Left renal cortex interstitium (tissue), 4 donors: ENCODE data around the gene PSMD1. TPM values are rescaled to one million over a fixed set of nuclear protein-coding genes. Genes with fewer than 3 reads are reported as not detected.
"Not testable (repeated sequence)": the region's sequence is repeated elsewhere in the genome, so short reads cannot be mapped to it uniquely, and the experiment has no call there.

Source experiments
- DNase-seq, 4 donors: peaks; one replicate each; pipeline ENCODE4 v3.0.0-alpha.2; 2013; ENCODE audit warnings: low read depth in 4 of 4, low spot score in 2 of 4, missing footprints in 1 of 4
- polyA plus RNA-seq, 4 donors: library from polyadenylated mRNA; unstranded; fragments of 120-200 nt; gene quantifications; one replicate each; pipeline ENCODE4 v1.2.1, GENCODE V29; 2013; ENCODE audit not compliant: insufficient read length in 4 of 4

The PSMD1 gene
- 100 to 1,000 TPM in 2 of 4 donors, 10 to 100 TPM in 2; 83.3 to 110 (median 100) TPM for polyA plus RNA-seq

DNA sequence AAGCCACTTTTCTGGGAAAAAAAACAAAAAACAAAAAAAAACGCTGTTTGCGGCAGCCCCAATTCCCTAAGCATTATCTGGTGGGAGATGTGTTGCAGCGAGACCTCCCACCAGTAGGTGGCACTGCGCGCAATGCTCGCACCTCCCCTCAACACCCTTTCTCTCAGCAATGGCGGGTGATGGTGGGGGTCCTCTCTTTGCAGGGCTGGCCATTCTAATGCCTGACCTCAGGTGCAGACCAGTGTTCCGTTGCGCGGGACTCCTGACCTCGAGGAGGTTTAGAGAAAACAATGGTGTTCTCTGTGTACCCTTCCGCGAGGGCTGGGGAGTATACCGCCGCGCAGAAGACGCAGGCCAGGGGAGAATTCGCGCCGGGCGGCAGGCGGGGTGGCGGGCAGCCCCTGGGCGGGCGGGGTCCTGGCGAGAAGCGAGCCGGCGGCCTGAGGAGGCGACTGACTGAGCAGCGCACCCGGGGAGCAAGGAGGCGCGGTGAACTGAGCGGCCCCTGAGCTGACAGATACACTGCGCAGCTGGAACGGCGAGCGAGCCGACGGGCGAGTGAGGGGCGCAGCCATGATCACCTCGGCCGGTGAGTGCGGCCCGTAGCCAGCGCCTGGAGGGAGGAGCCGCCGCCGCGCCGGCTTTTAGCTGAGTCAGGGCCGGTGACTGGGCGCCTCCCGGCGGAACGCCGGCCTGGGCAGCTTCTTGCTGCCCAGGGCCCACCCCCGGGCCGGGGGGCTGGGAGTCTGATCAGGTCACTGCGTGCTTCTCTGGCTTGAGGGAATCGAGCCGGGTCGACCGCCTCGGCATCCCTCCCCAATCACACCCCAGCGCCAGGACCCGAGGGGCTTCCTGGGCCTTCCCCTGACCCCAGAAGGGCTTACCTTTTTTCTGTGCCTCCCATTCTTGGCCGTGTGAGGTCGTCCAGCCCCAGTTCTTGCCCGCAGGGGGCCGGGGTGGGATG, at the start of gene PSMD1:
Gene PSMD1 (plus strand): TSS at position 415 of the 964 bp plus-strand sequence. CDS start 159 bp downstream, at position 574.
- peak; percentile 81 to 94 (median 88) for DNase-seq

DNA sequence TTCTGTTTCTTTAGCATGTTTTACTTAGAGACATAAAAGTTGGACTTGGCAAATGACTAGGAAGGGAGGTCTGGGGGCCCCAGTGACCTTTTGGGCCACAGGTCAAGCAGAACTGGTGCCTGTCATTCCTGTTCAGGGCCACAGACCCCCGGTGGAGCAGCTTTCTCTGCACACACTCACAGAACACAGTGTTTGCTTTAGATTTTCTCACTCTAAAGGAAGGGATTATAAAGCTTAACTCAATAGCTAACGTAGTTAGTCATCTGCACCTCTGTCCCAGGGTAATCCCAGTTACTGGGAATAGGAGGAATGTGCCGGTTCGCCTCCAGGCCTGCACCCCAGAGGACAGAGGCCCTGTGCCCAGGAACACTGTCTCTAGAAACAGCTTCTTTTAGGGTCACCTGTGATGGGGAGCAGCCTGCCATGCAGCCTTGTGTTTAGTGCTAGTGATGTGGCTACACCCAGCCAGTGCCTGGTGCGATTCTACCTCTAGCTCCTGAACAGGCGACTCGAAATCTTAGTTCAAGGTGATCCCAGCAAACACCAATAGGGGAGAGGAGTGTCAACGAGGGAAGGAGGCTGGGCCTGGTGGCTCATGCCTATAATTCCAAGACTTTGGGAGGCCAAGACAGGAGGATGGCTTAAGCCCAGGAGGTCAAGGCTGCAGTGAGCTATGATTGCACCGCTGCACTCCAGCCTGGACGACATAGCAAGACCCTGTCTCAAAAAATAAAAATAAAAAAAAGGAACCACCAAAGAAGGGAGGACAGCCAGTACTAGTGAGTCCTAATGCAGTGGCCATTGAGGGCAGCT, 49.2 kb upstream of the PSMD1 start:
- no peak for DNase-seq

DNA sequence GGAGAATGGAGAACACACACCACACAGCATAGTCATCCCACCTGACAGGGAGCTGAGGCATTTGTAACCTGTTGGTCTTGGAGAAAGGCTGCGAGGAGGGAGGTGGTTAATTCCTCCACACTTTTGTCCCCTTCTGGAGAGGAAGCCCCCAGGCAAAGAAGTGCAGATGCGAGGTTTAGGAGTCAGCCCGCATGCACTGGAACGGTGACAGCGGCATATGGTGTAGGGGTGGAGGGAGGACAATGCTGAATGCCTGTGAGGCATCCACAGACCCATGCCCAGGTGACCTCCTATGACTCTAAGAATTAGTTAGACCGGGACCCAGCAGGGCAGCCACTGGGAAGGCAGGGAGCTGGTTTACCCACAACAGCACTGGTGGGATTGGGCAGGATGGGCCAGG, 48.5 kb upstream of the PSMD1 start:
- DNase-seq, result no peak

DNA sequence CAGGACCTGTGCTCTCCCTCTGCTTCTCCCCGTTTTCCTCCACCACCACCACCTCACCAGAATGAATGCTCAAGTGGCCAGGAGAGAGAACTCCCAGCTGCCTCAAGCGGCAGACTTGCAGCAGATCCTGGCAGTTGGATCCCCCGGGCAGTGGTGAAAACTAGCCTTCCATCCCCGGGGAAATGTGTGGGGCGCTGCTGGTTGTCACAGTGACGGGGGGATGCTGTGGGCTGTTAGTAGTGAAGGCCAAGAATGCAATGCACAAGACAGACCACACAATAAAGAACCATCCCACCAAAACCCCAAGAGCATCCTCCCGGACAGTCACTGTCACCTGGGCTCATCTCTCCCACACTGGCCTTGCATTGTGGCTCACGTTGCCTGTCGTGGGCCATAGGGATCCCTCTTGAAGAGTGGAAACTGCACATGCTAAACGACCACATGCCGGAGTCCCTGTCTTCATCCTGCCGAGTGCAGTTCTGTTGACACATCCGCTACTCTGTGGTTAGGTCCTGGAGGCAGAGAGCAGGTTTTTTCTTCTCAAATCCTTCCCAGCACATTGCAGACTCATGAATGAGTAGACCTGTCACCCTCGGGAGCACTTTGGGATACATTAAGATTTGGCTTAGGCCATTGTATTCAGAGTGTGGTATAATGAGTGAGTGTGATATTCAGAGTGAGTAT, 47.3 kb upstream of the PSMD1 start:
- DNase-seq, result no peak

DNA sequence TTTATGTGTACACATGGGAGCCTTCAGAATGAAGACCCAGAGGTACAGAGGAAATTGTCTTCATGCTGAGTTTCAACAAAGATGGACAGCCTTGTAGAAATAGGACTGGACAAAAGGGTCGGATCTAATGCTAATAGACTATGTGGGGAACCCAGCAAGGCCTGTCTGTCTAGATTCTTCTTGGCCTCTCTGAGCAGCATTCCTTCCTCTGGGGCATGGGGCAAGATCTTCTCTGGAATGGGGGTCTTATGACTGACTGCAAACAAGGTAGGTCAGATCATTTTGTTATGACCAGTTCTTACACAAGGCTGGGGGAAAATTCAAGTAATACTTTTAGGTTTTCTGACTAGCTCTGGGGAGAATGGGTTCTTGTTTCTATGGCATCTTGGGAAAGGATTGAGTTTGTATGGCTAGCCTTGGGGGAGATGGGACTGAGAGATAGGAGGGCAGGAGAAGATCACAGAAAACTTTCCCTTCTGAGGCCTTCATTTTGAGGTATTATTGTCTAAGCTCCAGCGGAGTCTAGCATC, 46.4 kb upstream of the PSMD1 start:
- DNase-seq, result no peak

DNA sequence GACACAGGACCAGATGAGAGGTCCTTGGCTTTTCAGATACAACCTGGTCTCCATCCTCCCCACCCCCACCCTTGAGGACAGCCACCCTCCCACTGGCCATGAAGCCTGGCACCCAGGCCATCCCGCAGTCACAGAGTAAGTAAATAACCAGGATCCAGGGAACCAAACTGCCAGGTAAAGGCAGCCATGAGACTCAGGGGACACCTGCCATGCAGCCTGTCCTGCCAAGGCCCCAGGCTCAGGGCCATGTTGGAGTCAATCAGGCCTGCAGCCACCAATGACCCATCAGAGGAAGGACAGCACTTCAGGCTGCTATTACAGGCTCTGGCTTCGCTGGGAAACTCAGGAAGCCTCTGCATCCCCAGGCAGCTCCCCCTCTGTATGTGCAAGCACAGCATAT, 45.1 kb upstream of the PSMD1 start:
- DNase-seq, result no peak

DNA sequence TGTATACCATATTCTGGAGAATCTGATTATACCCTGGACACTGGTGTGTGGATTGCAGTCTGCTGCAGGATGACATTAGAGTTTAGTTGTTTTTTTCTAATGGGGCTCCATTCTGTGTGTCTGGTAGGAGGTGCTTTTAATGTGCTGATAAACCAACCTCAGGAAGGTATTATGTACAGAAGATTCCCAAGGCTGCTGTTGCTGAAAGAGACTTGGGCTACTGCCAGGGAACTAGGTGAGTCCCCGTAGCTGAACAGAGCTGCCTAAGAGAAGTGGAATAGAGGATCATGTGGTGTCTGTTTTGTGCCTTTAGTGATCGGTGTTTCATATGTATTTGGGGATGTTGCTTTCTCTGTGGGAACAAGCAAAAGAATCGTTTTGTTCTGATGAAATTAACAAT, 44.2 kb upstream of the PSMD1 start:
- DNase-seq, result no peak

DNA sequence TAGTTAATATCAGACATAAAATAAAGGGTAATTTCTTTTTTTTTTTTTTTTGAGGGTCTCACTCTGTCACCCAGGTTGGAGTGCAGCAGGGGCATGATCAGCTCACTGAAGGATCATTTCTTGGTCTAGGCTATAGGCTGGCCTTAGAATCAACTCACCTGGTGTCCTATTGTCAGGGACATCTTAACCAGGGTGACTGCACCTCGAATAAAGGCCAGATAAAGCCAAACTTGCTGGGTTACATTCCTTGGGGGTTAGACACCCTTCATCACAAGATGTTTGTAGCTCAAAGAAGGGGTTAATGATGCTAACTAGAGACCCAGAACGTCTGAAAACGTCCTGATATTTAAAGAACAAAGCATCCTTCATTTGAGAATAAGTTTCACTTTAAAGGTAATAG, 42.8 kb upstream of the PSMD1 start:
- no peak for DNase-seq

DNA sequence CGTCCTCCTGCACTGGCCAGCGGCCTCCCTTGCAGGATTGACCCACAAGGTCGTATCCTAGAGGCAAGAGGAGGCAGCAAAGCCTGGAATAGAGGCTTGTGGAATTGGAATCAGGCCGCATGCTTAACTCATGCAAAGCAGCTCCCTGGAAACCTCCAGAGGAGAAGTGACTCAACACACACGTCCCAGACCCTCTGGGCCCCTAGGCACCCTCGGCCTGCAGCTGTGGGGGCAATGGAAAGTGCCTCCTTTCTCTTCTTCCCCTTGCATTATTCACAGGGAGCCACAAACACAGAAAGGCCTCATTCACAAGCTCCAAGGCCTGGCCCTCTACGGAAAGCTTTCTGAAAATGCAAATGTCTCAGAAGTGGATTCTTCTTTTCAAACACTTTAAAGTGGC, 41.2 kb upstream of the PSMD1 start:
- DNase-seq, result no peak

DNA sequence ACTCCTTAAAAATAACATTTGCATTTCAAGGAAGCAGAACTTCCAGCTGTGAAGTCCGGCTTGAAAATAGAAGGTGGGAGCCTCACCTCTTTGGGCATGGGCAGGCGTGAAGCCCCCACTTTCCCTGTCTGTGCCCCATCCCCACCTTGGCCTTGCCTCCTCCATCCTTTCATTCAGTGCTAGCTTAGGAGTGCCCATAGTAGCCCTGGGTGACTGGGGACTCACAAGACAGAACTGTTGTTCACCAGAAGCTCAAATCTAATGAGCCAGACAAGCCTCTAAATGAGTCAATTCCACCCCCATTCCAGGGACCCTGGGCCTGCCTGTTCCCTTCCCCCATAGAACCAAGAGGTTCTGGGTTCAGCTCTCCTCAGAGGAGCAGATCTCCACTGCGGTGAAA, 40.7 kb upstream of the PSMD1 start:
- no peak for DNase-seq

DNA sequence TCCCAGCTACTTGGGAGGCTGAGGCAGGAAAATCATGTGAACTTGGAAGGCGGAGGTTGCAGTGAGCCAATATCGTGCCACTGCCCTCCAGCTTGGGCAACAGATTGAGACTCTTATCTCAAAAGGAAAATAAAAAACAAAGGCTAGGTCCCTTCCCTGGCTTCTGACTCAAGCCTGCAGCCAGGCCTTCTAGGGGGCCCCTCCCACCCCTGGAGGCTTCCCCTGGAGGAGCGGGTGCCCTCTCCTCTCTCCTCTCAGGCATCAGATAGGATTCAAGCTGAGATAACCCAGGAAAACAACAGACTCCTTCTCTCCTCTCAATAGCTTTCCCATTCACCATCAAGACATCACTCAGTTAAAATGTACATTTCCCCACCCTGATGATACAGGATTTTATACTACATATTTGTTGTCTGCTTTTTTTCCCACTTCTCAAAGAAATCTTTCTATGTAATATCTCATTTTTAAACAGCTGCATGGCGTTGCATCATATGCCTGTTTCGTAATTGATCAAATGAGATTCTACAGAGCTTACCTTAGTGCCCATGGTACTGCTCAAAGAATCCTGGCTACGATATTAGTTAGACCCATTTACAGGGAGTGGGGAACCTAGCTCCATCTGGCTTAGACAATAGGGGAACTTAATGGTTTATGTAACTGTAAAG, 40.0 kb upstream of the PSMD1 start:
- no peak for DNase-seq

DNA sequence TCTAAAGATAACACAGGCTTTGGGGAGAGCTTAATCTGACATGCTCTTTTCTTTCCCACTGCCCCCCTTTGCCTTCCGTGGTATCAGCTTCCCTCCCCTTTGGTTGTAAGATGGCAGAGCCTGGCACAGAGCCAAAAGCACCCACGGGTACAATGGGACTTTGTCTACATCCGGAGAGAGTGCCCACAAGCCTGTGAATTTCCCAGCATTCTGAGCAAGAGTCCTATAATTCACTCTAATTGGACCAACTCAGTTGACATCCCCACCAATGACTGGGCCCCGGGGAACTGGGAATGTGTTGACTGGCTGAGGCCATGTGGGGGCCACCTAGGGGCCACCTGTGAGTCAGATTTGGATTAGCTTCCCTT, 39.5 kb upstream of the PSMD1 start:
- DNase-seq, result no peak

DNA sequence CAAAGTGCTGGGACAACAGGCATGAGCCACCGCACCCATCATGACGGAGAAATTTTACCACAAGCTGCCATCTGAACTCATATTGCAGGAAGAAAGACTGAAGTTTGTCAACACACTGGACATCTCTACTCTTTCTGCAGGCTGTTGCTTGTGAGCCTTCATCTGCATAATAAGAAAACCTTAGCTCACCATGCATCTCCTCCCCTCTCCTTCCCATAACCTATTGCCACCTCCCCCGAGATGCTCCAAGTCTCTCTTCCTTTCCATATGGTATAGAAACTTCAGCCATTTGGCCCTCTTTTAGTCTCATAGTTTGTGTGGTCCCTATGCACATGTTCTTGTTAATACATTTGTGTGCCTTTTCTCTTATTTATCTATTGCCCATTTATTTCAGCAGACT, 38.5 kb upstream of the PSMD1 start:
- DNase-seq, result no peak

DNA sequence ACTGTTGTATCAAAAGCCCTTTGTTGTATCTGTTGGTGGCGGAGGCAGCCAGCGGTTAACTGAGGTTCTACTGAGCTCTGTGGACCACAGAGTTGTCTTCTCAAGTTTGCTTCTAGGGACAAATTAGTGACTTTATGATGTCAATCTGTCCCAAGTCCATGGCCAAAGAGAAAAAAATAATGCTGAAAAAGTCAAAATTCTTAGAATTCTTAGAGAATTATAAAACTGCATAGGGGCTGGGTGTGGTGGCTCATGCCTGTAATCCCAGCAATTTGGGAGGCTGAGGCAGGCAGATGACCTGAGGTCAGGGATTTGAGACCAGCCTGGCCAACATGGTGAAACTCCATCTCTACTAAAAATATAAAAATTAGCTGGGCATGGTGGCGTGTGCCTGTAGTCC, 31.6 kb upstream of the PSMD1 start:
- not testable (repeated sequence) for DNase-seq

DNA sequence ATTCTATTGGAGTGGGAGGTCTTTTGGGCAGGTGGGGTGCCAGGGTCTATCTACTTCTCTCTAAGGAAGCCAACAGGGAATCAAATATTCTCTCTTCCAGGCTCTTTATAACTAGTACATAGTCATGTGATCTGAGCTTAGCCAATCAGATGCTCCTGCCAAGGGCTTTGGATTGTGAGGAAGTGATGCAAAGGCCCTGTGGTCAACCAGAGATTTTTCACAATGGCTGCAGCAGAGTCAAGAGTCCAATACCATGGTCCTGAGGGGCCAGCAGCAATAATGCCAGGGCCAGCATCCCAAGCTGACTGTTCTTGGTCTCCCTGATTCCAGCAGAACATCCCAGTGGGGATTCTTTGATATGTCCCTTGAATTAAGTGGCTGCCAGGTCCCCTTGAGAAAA, 27.8 kb upstream of the PSMD1 start:
- DNase-seq, result no peak

DNA sequence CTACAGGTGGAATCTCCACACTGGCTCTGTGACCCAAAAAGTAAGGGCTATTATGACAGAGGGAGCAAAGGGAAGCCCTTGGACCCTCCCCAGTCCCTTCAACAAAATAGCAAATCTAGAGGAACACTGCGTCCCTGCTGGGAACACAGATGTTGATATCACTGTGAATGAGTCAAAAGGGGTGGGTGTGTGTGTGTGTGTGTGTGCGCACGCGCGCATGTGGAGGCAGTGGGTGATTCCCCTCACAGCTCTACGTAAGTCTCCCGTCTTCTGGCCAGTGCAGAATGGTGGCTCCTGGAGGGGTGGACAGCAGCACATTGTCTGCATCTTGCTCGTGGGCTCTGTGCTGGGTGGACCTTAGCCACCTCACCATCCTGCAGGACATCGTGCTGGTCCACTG, 27.1 kb upstream of the PSMD1 start:
- DNase-seq, result no peak

DNA sequence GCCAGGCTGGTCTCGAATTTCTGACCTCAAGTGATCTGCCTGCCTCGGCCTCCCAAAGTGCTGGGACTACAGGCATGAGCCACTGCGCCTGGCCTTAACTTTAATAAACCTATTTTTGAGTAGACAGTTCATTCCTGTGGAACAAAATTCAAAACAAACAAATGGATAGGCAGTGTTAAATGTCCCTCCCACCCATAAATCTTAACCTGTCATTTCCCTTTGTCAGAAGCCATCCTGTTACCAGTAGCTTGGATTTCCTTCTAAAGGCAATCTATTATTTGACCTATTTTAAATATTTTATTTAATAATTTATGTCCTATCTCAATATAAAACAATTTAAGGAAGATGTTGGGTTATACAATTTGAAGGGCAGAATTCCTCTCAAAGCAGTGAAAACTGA, 25.9 kb upstream of the PSMD1 start:
- no peak for DNase-seq

DNA sequence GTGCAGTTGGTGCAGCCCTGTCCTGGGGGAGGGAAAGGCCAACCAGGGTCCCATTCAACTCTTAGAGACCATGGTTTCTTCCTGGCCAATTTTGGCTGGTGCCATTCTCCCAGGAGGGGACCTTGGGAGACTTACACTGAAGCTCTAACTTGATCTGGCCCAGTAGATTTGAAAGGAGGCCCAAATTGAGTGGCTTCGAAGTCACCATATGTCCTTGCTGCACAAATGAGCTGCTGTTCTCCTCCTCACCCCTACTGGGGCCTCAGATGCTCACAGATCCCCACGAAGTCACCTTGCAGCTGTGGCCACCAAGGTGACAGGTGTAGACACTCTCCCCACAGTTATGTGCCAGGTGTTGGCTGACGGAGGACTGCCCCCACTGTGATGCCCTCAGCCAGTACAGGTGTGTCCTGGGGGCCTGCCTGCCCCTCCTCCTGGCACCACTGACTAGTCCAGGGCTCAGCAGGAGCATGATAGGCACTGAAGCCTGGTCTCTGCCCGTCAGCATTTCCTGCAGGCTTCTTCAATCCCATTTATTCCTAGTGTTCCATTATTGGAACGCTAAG, 24.0 kb upstream of the PSMD1 start:
- DNase-seq, result no peak

DNA sequence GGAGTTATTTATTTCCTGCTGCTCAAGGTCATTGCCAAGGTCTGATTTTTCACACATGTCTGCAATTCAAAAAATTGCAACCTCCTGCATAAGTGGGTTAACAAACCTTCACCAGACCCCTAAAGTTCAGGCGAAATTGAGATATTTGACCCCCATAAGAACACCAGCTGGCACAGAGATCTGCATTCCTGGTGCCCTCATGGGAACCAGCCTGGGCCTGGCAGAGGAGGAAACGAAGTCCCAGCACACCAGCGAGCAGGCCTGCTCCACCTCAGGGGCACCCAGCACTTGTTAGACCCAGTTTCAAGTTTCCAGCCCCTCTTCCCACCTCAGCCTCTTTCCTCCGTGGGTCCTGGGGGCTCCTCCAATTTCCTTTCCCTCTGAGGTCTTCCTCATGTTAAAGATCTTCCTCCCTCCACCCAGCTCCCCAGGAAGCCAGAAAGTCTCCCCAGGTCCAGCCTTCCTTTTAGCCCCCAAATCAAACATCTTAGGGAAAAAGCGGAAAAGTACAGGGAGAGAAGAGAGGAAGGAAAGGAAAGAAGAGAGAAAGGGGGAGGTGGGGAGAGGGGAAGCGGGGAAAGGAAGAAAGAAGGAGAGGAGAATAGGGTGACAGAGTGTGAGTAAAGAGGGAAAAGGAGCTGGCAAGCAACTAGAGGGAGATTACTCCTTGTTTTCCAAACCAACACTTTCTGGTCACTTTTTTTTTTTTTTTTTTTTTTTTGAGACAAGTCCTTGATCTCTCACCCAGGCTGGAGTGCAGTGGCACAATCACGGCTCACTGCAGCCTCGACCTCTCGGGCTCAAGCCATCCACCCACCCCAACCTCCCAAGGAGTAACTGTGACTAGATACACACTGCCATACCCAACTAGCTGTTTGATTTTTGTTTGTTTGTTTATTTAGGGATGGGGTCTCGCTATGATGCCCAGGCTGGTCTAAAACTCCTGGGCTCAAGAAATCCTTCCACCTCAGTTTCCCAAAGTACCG, 23.2 kb upstream of the PSMD1 start:
- DNase-seq, result no peak
